ACHN (cell line): ENCODE measurements around the gene ATP2B1.

Experiments used
- DNase-seq: peaks from one replicate; pipeline ENCODE4 v3.0.0-alpha.2; 2015
- in situ Hi-C: cut with HindIII; loops from 2 replicates; pipeline ENCODE4 v1.10.0; 2017; ENCODE audit warnings: low sequenced_read_pairs, low pct_ligation_motif_present, low pct_unique_long_range_greater_than_20kb

Gene ATP2B1

GRCh38 chr12:89721291-89721987 lies 12.8 kb upstream of the ATP2B1 start:
- no peak for DNase-seq
- in situ Hi-C loops = no loop called here

GRCh38 chr12:89717759-89718523 lies 9.3 kb upstream of the ATP2B1 start:
- in situ Hi-C loops = no loop called here
- DNase-seq = no peak

- in situ Hi-C loops = no loop called here
- no peak for DNase-seq
These were observed 4.1 kb upstream of the ATP2B1 start for GRCh38 chr12:89712706-89713105.

- in situ Hi-C loops = no loop called here
- no peak for DNase-seq
These were observed 2.5 kb upstream of the ATP2B1 start for GRCh38 chr12:89710873-89711750.

GRCh38 chr12:89709995-89710872 lies 1.6 kb upstream of the ATP2B1 start:
- no peak for DNase-seq
- in situ Hi-C loops = no loop called here

- in situ Hi-C loops = no loop called here
- peak; percentile 99 for DNase-seq
These were observed 738 bp upstream of the ATP2B1 start for GRCh38 chr12:89709157-89709994.

- DNase-seq = peak; percentile 46
- in situ Hi-C loops = no loop called here
These were observed 704 bp downstream of the ATP2B1 start for GRCh38 chr12:89707703-89708564.

GRCh38 chr12:89706986-89707702 lies 1.5 kb downstream of the ATP2B1 start:
- in situ Hi-C loops = no loop called here
- DNase-seq = peak; percentile 54

GRCh38 chr12:89706551-89706950 lies 2.1 kb downstream of the ATP2B1 start:
- in situ Hi-C loops = no loop called here
- no peak for DNase-seq

- in situ Hi-C loops = no loop called here
These were observed 4.2 kb downstream of the ATP2B1 start for GRCh38 chr12:89704457-89704856.

GRCh38 chr12:89703768-89704167 lies 4.9 kb downstream of the ATP2B1 start:
- DNase-seq = peak; percentile 45

More at GRCh38 chr12:89704457-89704856, 4.2 kb downstream of the ATP2B1 start:
- DNase-seq = no peak

GRCh38 chr12:89702503-89702902 lies 6.1 kb downstream of the ATP2B1 start:
- no peak for DNase-seq
- in situ Hi-C loops = no loop called here

More at GRCh38 chr12:89703768-89704167, 4.9 kb downstream of the ATP2B1 start:
- in situ Hi-C loops = no loop called here

- no peak for DNase-seq
- in situ Hi-C loops = no loop called here
These were observed 6.9 kb downstream of the ATP2B1 start for GRCh38 chr12:89701606-89702206.

GRCh38 chr12:89700191-89700810 lies 8.3 kb downstream of the ATP2B1 start:
- in situ Hi-C loops = no loop called here

GRCh38 chr12:89698607-89699006 lies 10.0 kb downstream of the ATP2B1 start:
- DNase-seq = no peak
- in situ Hi-C loops = no loop called here

More at GRCh38 chr12:89700191-89700810, 8.3 kb downstream of the ATP2B1 start:
- DNase-seq = no peak
